HepG2 (cell line): ENCODE measurements around the gene ACVR1B. TPM values are rescaled to one million over a fixed set of nuclear protein-coding genes. Genes with fewer than 3 reads are reported as not detected.

Experiments
- CBX5 ChIP-seq: sonication (generic); formaldehyde crosslinking; IDR thresholded peaks from 2 replicates; pipeline ENCODE4 v1.4.0; 2020; ENCODE audit warnings: missing genetic modification reagents, borderline replicate concordance
- ELF4 ChIP-seq: sonication (generic); formaldehyde crosslinking; IDR thresholded peaks from 2 replicates; pipeline ENCODE4 v1.5.0; 2020; ENCODE audit warnings: missing genetic modification reagents, mild to moderate bottlenecking, moderate library complexity, borderline replicate concordance
- ERF ChIP-seq: IDR thresholded peaks from 2 replicates; pipeline ENCODE4 v1.6.1; 2018; ENCODE audit warnings: missing biosample characterization, missing genetic modification reagents
- HNRNPLL ChIP-seq: fragments of 200-400 bp; formaldehyde crosslinking; IDR thresholded peaks from 2 replicates; pipeline ENCODE4 v1.6.1; 2017; ENCODE audit warnings: mild to moderate bottlenecking, low read depth, low read length; ENCODE audit not compliant: poor library complexity, severe bottlenecking
- KDM3A ChIP-seq: IDR thresholded peaks from 2 replicates; pipeline ENCODE4 v1.6.1; 2018; ENCODE audit warnings: low read depth, missing compliant biosample characterization
- MAFG ChIP-seq: sonication (generic); formaldehyde crosslinking; IDR thresholded peaks from 2 replicates; pipeline ENCODE4 v1.5.1; 2020; ENCODE audit warnings: mild to moderate bottlenecking, missing genetic modification reagents
- MYC ChIP-seq: sonication (generic); formaldehyde crosslinking; IDR thresholded peaks from 2 replicates; pipeline ENCODE4 v1.9.0; 2021; ENCODE audit warnings: missing genetic modification reagents, borderline replicate concordance
- NFKB2 ChIP-seq: sonication (generic); formaldehyde crosslinking; IDR thresholded peaks from 2 replicates; pipeline ENCODE4 v1.4.0; 2020; ENCODE audit warnings: missing genetic modification reagents, borderline replicate concordance
- NRL ChIP-seq: sonication (generic); formaldehyde crosslinking; IDR thresholded peaks from 2 replicates; pipeline ENCODE4 v1.5.0; 2020; ENCODE audit warnings: missing genetic modification reagents, mild to moderate bottlenecking, moderate library complexity, borderline replicate concordance
- RAD21 ChIP-seq: fragments of 450-650 bp; formaldehyde crosslinking; IDR thresholded peaks from 2 replicates; pipeline ENCODE4 v1.5.0; 2020; ENCODE audit warnings: mild to moderate bottlenecking
- SAP130 ChIP-seq: IDR thresholded peaks from 2 replicates; pipeline ENCODE4 v1.6.1; 2016; ENCODE audit warnings: low read depth
- SMC3 ChIP-seq: IDR thresholded peaks from 2 replicates; pipeline ENCODE4 v1.6.1; 2011; ENCODE audit warnings: low read length, improper control_type of control experiment
- TEAD3 ChIP-seq: optimal IDR thresholded peaks from 2 replicates; pipeline ENCODE3; 2016; ENCODE audit warnings: borderline replicate concordance
- ZNF24 ChIP-seq: fragments of 450-650 bp; IDR thresholded peaks from 2 replicates; pipeline ENCODE4 v1.6.1; 2017; ENCODE audit warnings: antibody characterized with exemption, mild to moderate bottlenecking
- ZNF724P ChIP-seq: sonication (generic); formaldehyde crosslinking; IDR thresholded peaks from 2 replicates; pipeline ENCODE4 v1.8.0; 2022; ENCODE audit warnings: missing genetic modification reagents, borderline replicate concordance
- polyA plus RNA-seq, 8 experiments: library from polyadenylated mRNA; depleted of rRNA in 3 of 8; stranded (reverse) in 7 of 8; unstranded in 1 of 8; fragments of >200 nt; fragmentation: Illumina TruSeq in 4 of 8; extraction: Trizol in 4 of 8; gene quantifications; 2 replicates each; pipeline versions ENCODE4 v1.2.1 to v1.2.3, GENCODE V29; 2011 to 2016; ENCODE audit warnings: low read depth in 4 of 8, missing spikeins in 1 of 8, mixed read lengths in 1 of 8; ENCODE audit not compliant: insufficient read depth in 1 of 8
- total RNA-seq, 5 experiments: library from RNA; depleted of rRNA; stranded (reverse); fragments of >200 nt; fragmentation: Illumina TruSeq; extraction: Trizol; gene quantifications; 2 replicates each; pipeline ENCODE4 v1.2.3, GENCODE V29; 2016; ENCODE audit warnings: low read depth in 1 of 5
- TF ChIP-seq, protein P1 (sequence below): sonication (generic); formaldehyde crosslinking; IDR thresholded peaks from 2 replicates; pipeline ENCODE4; 2020; ENCODE audit warnings: missing genetic modification reagents, mild to moderate bottlenecking, borderline replicate concordance
- TF ChIP-seq, protein P2 (sequence below): sonication (generic); formaldehyde crosslinking; IDR thresholded peaks from 2 replicates; pipeline ENCODE4 v1.4.0; 2020; ENCODE audit warnings: mild to moderate bottlenecking, low read depth, missing genetic modification reagents
- TF ChIP-seq, protein P3 (sequence below): sonication (generic); formaldehyde crosslinking; IDR thresholded peaks from 2 replicates; pipeline ENCODE4 v1.5.0; 2020; ENCODE audit warnings: mild to moderate bottlenecking, missing genetic modification reagents
- TF ChIP-seq, protein P4 (sequence below), 2 experiments: sonication (generic) in 1 of 2; formaldehyde crosslinking in 1 of 2; IDR thresholded peaks; 2 replicates each; pipeline versions ENCODE4 v1.4.0 to v1.6.1; 2018 to 2020; ENCODE audit warnings: missing genetic modification reagents in 2 of 2, borderline replicate concordance in 1 of 2, low read depth in 1 of 2, mild to moderate bottlenecking in 1 of 2, missing biosample characterization in 1 of 2

Gene ACVR1B
- total and polyA plus RNA-seq, 2 of the 13 experiments (the other 11 are each of a cell fraction or from before 2014, with no cell fraction given) = 8.9 to 12.1 TPM

DNA sequence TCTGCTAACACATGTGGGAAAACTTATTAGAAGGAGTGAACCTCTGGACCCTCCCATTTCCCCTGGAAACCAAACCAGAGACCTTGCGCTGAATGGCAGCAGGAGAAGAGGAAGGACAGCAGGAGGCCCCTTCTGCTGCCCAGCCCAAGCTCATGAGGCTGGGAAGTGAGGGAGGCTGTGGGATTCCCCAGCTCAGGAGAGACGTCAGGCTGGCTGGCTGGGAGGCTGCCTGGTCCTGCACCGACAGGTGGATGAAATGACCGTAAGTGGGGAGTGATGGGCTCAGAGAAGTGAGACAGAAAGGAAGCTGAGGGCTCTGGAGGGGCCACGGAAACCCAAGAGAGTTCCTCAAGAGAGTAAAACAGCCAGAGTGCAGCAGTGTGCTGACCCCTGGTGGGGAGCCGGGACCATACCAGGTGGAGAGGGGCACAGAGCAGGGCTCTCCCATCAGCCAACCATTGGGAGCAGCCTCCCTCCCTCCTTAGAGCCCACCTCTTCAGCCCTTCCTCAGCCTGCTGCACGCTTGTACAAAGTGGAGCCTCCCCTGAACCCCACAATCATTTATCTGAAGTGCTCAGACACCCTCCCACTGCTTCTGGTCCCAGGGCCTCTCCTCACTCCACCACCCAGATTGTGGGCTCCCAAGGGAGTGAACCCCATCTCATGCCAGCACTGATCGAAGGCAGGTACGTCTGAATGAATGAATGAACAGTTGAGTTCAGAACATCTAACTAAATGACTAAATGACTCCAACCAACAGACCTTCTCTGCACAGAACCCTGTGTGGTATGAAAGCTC lies 69.2 kb downstream of the ACVR1B start (continued):
- TF ChIP-seq, protein P1, sequence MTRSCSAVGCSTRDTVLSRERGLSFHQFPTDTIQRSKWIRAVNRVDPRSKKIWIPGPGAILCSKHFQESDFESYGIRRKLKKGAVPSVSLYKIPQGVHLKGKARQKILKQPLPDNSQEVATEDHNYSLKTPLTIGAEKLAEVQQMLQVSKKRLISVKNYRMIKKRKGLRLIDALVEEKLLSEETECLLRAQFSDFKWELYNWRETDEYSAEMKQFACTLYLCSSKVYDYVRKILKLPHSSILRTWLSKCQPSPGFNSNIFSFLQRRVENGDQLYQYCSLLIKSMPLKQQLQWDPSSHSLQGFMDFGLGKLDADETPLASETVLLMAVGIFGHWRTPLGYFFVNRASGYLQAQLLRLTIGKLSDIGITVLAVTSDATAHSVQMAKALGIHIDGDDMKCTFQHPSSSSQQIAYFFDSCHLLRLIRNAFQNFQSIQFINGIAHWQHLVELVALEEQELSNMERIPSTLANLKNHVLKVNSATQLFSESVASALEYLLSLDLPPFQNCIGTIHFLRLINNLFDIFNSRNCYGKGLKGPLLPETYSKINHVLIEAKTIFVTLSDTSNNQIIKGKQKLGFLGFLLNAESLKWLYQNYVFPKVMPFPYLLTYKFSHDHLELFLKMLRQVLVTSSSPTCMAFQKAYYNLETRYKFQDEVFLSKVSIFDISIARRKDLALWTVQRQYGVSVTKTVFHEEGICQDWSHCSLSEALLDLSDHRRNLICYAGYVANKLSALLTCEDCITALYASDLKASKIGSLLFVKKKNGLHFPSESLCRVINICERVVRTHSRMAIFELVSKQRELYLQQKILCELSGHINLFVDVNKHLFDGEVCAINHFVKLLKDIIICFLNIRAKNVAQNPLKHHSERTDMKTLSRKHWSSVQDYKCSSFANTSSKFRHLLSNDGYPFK (CRISPR knock-in tag) = no peak
- TF ChIP-seq KDM3A (CRISPR knock-in tag) (peak; percentile 35; the same call in 1 of the 2 replicates), ZNF724P (CRISPR knock-in tag) (peak; percentile 38; the same call in 1 of the 2 replicates), MYC (CRISPR knock-in tag) (0 out of 2 replicates have a peak, but pooled peaks have one; percentile 32), NRL (CRISPR knock-in tag) (no peak), HNRNPLL (no peak), ELF4 (CRISPR knock-in tag) (no peak), RAD21 (peak; percentile 86), TEAD3 (peak; percentile 46), SAP130 (CRISPR knock-in tag) (0 out of 2 replicates have a peak, but pooled peaks have one; percentile 16), ZNF24 (no peak), CBX5 (no peak), NFKB2 (CRISPR knock-in tag) (0 out of 2 replicates have a peak, but pooled peaks have one; percentile 58), MAFG (no peak), SMC3 (peak; percentile 82), ERF (CRISPR knock-in tag) (peak; percentile 55; the same call in 1 of the 2 replicates)
- TF ChIP-seq, protein P2, sequence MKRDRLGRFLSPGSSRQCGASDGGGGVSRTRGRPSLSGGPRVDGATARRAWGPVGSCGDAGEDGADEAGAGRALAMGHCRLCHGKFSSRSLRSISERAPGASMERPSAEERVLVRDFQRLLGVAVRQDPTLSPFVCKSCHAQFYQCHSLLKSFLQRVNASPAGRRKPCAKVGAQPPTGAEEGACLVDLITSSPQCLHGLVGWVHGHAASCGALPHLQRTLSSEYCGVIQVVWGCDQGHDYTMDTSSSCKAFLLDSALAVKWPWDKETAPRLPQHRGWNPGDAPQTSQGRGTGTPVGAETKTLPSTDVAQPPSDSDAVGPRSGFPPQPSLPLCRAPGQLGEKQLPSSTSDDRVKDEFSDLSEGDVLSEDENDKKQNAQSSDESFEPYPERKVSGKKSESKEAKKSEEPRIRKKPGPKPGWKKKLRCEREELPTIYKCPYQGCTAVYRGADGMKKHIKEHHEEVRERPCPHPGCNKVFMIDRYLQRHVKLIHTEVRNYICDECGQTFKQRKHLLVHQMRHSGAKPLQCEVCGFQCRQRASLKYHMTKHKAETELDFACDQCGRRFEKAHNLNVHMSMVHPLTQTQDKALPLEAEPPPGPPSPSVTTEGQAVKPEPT (CRISPR knock-in tag) = no peak
- TF ChIP-seq, protein P3, sequence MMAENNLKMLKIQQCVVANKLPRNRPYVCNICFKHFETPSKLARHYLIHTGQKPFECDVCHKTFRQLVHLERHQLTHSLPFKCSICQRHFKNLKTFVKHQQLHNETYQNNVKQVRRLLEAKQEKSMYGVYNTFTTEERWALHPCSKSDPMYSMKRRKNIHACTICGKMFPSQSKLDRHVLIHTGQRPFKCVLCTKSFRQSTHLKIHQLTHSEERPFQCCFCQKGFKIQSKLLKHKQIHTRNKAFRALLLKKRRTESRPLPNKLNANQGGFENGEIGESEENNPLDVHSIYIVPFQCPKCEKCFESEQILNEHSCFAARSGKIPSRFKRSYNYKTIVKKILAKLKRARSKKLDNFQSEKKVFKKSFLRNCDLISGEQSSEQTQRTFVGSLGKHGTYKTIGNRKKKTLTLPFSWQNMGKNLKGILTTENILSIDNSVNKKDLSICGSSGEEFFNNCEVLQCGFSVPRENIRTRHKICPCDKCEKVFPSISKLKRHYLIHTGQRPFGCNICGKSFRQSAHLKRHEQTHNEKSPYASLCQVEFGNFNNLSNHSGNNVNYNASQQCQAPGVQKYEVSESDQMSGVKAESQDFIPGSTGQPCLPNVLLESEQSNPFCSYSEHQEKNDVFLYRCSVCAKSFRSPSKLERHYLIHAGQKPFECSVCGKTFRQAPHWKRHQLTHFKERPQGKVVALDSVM = peak; percentile 82; the same call in 1 of the 2 replicates
- TF ChIP-seq, protein P4, sequence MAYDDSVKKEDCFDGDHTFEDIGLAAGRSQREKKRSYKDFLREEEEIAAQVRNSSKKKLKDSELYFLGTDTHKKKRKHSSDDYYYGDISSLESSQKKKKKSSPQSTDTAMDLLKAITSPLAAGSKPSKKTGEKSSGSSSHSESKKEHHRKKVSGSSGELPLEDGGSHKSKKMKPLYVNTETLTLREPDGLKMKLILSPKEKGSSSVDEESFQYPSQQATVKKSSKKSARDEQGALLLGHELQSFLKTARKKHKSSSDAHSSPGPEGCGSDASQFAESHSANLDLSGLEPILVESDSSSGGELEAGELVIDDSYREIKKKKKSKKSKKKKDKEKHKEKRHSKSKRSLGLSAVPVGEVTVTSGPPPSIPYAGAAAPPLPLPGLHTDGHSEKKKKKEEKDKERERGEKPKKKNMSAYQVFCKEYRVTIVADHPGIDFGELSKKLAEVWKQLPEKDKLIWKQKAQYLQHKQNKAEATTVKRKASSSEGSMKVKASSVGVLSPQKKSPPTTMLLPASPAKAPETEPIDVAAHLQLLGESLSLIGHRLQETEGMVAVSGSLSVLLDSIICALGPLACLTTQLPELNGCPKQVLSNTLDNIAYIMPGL (CRISPR knock-in tag; IDR thresholded peaks at IDR 0.05; ENCODE audit: borderline replicate concordance in 1 of 2, low read depth in 1 of 2) = peak in 1 of 2 experiments; percentile 26; a peak in 1 of 4 replicates
